ENCODE measurements around the gene ANO1. TPM values are rescaled to one million over a fixed set of nuclear protein-coding genes. Genes with fewer than 3 reads are reported as not detected.
A peak's percentile ranks its signal among the peaks of the same experiment; 100 is the strongest.

Gene ANO1
- total RNA-seq, 1 donor from 2014 or later, result 14.9 TPM

- no peak for TF ChIP-seq CTCF (conservative IDR thresholded peaks at IDR 0.05)
- Mint-ChIP-seq H3K9me3 (no peaks in the 10 kb centered on the region), H3K27ac (no peak overlapping the region), H3K27me3 (no peaks in the 10 kb centered on the region), H3K4me1 (ENCODE audit: unreplicated experiment) (peaks cover 11% of the 10 kb centered on the region), H3K36me3 (no peaks in the 10 kb centered on the region), H3K4me3 (no peak overlapping the region)
- no peak for DNase-seq (ENCODE audit: extremely low spot score, unreplicated experiment)
Measured at GRCh38 chr11:70099578-70100279, 21.6 kb downstream of the ANO1 start.

- no peak for DNase-seq (ENCODE audit: extremely low spot score, unreplicated experiment)
- H3K27me3 Mint-ChIP-seq, result no peaks in the 10 kb centered on the region
- TF ChIP-seq CTCF (conservative IDR thresholded peaks at IDR 0.05), result no peak
- H3K27ac Mint-ChIP-seq, result no peak overlapping the region
- no peaks in the 10 kb centered on the region for H3K36me3 Mint-ChIP-seq
- peaks cover 16% of the 10 kb centered on the region for H3K4me1 Mint-ChIP-seq (ENCODE audit: unreplicated experiment)
- H3K4me3 Mint-ChIP-seq, result no peak overlapping the region
- H3K9me3 Mint-ChIP-seq, result no peaks in the 10 kb centered on the region
Measured at GRCh38 chr11:70100280-70100603, 22.1 kb downstream of the ANO1 start.

- Mint-ChIP-seq H3K27me3 (no peaks in the 10 kb centered on the region), H3K4me1 (ENCODE audit: unreplicated experiment) (peaks cover 21% of the 10 kb centered on the region), H3K4me3 (no peak overlapping the region), H3K36me3 (no peaks in the 10 kb centered on the region), H3K9me3 (no peaks in the 10 kb centered on the region), H3K27ac (no peak overlapping the region)
- no peak for TF ChIP-seq CTCF (conservative IDR thresholded peaks at IDR 0.05)
- no peak for DNase-seq (ENCODE audit: extremely low spot score, unreplicated experiment)
Measured at GRCh38 chr11:70100791-70101190, 22.7 kb downstream of the ANO1 start.

GRCh38 chr11:70103256-70103975 is 25.3 kb downstream of the ANO1 start:
- DNase-seq (ENCODE audit: extremely low spot score, unreplicated experiment), result no peak
- Mint-ChIP-seq H3K9me3 (no peaks in the 10 kb centered on the region), H3K27me3 (peaks cover 5% of the 10 kb centered on the region), H3K4me1 (ENCODE audit: unreplicated experiment) (peaks cover 29% of the 10 kb centered on the region), H3K4me3 (no peak overlapping the region), H3K27ac (peak overlapping the region; percentile 46), H3K36me3 (no peaks in the 10 kb centered on the region)
- no peak for TF ChIP-seq CTCF (conservative IDR thresholded peaks at IDR 0.05)

- Mint-ChIP-seq H3K9me3 (no peaks in the 10 kb centered on the region), H3K27ac (no peak overlapping the region), H3K4me1 (ENCODE audit: unreplicated experiment) (peaks cover 35% of the 10 kb centered on the region), H3K4me3 (no peak overlapping the region), H3K27me3 (peaks cover 5% of the 10 kb centered on the region), H3K36me3 (no peaks in the 10 kb centered on the region)
- DNase-seq (ENCODE audit: extremely low spot score, unreplicated experiment), result no peak
- no peak for TF ChIP-seq CTCF (conservative IDR thresholded peaks at IDR 0.05)
Measured at GRCh38 chr11:70104419-70104818, 26.3 kb downstream of the ANO1 start.
